GM12878 (cell line): Measurements from ENCODE around the gene USO1. TPM values are rescaled to one million over a fixed set of nuclear protein-coding genes. Genes with fewer than 3 reads are reported as not detected.

ENCODE experiments used
- ATAC-seq: fragments of 200-7000 bp; cut with Tn5 transposase; 3 replicates; pipeline ENCODE4 v1.9.1; 2020; ENCODE audit warnings: mild to moderate bottlenecking, moderate library complexity
- BruUV-seq: library from RNA; stranded (reverse); fragments of 400-500 nt; replicated peaks from 2 replicates; lab custom pipeline; 2021; lab: Mats Ljungman, UMichigan
- CTCF ChIA-PET: fragments of 300-600 bp; sonication (Branson Sonifier 250); formaldehyde crosslinking; extraction: SDS; loops from one replicate; lab custom pipeline; 2021; ENCODE audit warnings: inconsistent platforms; lab: Yijun Ruan, JAX
- POLR2A ChIA-PET: fragments of 350-600 bp; formaldehyde crosslinking; extraction: SDS; loops from one replicate; lab custom pipeline; 2021; ENCODE audit warnings: inconsistent platforms; lab: Charles Lee
- RAD21 ChIA-PET: fragments of 300-600 bp; sonication (Branson Sonifier 250); formaldehyde crosslinking; loops from one replicate; lab custom pipeline; 2023; ENCODE audit warnings: antibody characterized with exemption; ENCODE audit not compliant: unreplicated experiment; lab: Charles Lee
- SMC1A ChIA-PET: fragments of 300-600 bp; sonication (Branson Sonifier 250); formaldehyde crosslinking; loops from one replicate; lab custom pipeline; 2023; ENCODE audit not compliant: unreplicated experiment, uncharacterized antibody; lab: Charles Lee
- DNase-seq: peaks from one replicate; pipeline ENCODE4 v3.0.0-alpha.2; 2011; ENCODE audit warnings: low read depth, low spot score
- FAIRE-seq: peaks from 3 replicates; lab custom pipeline; 2011; peaks lifted over from hg19 to GRCh38; lab: Jason Lieb, UNC
- H2AFZ ChIP-seq: 2 replicates; pipeline ENCODE4 v1.6.0; 2011; ENCODE audit warnings: low read depth, low read length, control low read depth; ENCODE audit not compliant: control insufficient read depth
- H3K27ac ChIP-seq: 2 replicates; pipeline ENCODE4 v1.5.1; 2011; ENCODE audit warnings: control low read depth; ENCODE audit not compliant: control insufficient read depth, insufficient read depth
- H3K27me3 ChIP-seq, 2 experiments: replicated peaks in 1 of 2; 2 replicates each; pipeline versions ENCODE4 v1.6.0 to v1.6.1; 2011; ENCODE audit warnings: low read length in 1 of 2; ENCODE audit not compliant: control insufficient read depth in 2 of 2, insufficient read depth in 2 of 2
- H3K36me3 ChIP-seq, 2 experiments: 2 replicates each; pipeline ENCODE4 v1.5.1; 2011; ENCODE audit warnings: low read length in 1 of 2; ENCODE audit not compliant: control insufficient read depth in 2 of 2, insufficient read depth in 2 of 2
- H3K4me1 ChIP-seq: 2 replicates; pipeline ENCODE4 v1.6.1; 2011; ENCODE audit warnings: mild to moderate bottlenecking, low read length, moderate library complexity, mixed read lengths; ENCODE audit not compliant: control insufficient read depth, insufficient read depth
- H3K4me2 ChIP-seq: 2 replicates; pipeline ENCODE4 v1.6.0; 2011; ENCODE audit warnings: control low read depth; ENCODE audit not compliant: control insufficient read depth, insufficient read depth
- H3K4me3 ChIP-seq: fragments of 200-600 bp; sonication (generic); 2 replicates; pipeline ENCODE4 v1.5.1; 2016
- H3K79me2 ChIP-seq: 2 replicates; pipeline ENCODE4 v1.6.0; 2011; ENCODE audit warnings: low read length; ENCODE audit not compliant: control insufficient read depth, insufficient read depth
- H3K9ac ChIP-seq: 2 replicates; pipeline ENCODE4 v1.8.0; 2011; ENCODE audit warnings: low read length, control low read depth, mixed read lengths; ENCODE audit not compliant: control insufficient read depth, insufficient read depth
- H3K9me3 ChIP-seq: replicated peaks from 3 replicates; pipeline ENCODE4 v1.5.1; 2011; ENCODE audit warnings: mild to moderate bottlenecking, low read length; ENCODE audit not compliant: control insufficient read depth, insufficient read depth
- H4K20me1 ChIP-seq: 2 replicates; pipeline ENCODE4 v1.6.0; 2011; ENCODE audit not compliant: control insufficient read depth, insufficient read depth
- FOXM1 ChIP-seq: IDR thresholded peaks from 2 replicates; pipeline ENCODE4 v1.6.1; 2012; ENCODE audit warnings: low read depth, mild to moderate bottlenecking, inconsistent platforms, low read length, moderate library complexity
- GATAD2B ChIP-seq: fragments of 450-650 bp; conservative IDR thresholded peaks from 2 replicates; pipeline ENCODE4 v1.6.1; 2017; ENCODE audit warnings: low read depth, mild to moderate bottlenecking, moderate library complexity
- HDAC6 ChIP-seq: fragments of 200-600 bp; sonication (generic); IDR thresholded peaks from one replicate; pipeline ENCODE4 v1.8.0; 2017; ENCODE audit warnings: antibody characterized with exemption; ENCODE audit not compliant: unreplicated experiment
- MTA3 ChIP-seq: IDR thresholded peaks from 2 replicates; pipeline ENCODE4 v1.6.1; 2012; ENCODE audit warnings: low read length, inconsistent platforms, borderline replicate concordance
- NBN ChIP-seq: fragments of 450-650 bp; IDR thresholded peaks from 2 replicates; pipeline ENCODE4 v1.6.1; 2016
- NFYB ChIP-seq: IDR thresholded peaks from 2 replicates; pipeline ENCODE4 v1.6.1; 2011; ENCODE audit warnings: low read depth, mild to moderate bottlenecking, low read length, improper control_type of control experiment, moderate library complexity; ENCODE audit not compliant: insufficient read depth
- PAX5 ChIP-seq: IDR thresholded peaks from 2 replicates; pipeline ENCODE4 v1.6.1; 2011; ENCODE audit warnings: low read depth, low read length, borderline replicate concordance
- RBBP5 ChIP-seq: fragments of 200-600 bp; sonication (generic); conservative IDR thresholded peaks from 2 replicates; pipeline ENCODE4 v1.6.1; 2016
- SIN3A ChIP-seq: IDR thresholded peaks from 2 replicates; pipeline ENCODE4 v1.6.1; 2012; ENCODE audit warnings: low read depth, low read length, improper control_type of control experiment
- SIX5 ChIP-seq: IDR thresholded peaks from 2 replicates; pipeline ENCODE4 v1.6.1; 2011; ENCODE audit warnings: mild to moderate bottlenecking, low read depth, low read length, moderate library complexity; ENCODE audit not compliant: severe bottlenecking
- SMAD1 ChIP-seq: fragments of 450-650 bp; IDR thresholded peaks from 2 replicates; pipeline ENCODE4 v1.6.1; 2018; ENCODE audit warnings: mild to moderate bottlenecking, low read depth; ENCODE audit not compliant: partially characterized antibody
- SMC3 ChIP-seq: IDR thresholded peaks from 2 replicates; pipeline ENCODE4 v1.6.1; 2011; ENCODE audit warnings: low read length, improper control_type of control experiment, borderline replicate concordance
- ZNF384 ChIP-seq: IDR thresholded peaks from 2 replicates; pipeline ENCODE4 v1.6.1; 2012; ENCODE audit warnings: low read depth, mild to moderate bottlenecking, low read length, improper control_type of control experiment, borderline replicate concordance
- WGBS: methylation state at CpG from one replicate; pipeline ENCODE4 v1.1.6; 2016; ENCODE audit warnings: low lambda C conversion rate; ENCODE audit not compliant: insufficient replicate concordance, insufficient coverage; ENCODE audit errors: missing lambda C conversion rate; 5-methylcytosine and 5-hydroxymethylcytosine counted together
- in situ Hi-C: fragments of 300-500 bp; cut with MboI; formaldehyde crosslinking; loops from 9 replicates; pipeline ENCODE4 v1.14.3; 2018; ENCODE audit warnings: mixed read lengths
- intact Hi-C: fragments of 100-400 bp; cut with micrococcal nuclease; formaldehyde crosslinking; loops from one replicate; pipeline ENCODE4 v1.14.2; 2022; ENCODE audit not compliant: unreplicated experiment
- polyA plus RNA-seq, 11 experiments: library from polyadenylated mRNA; depleted of rRNA in 4 of 11; unstranded in 6 of 11; stranded (reverse) in 5 of 11; fragments of >200 nt; fragmentation: Nextera tagmentation in 4 of 11; fragmentation: Illumina TruSeq in 1 of 11; extraction: Ambion mirVana in 4 of 11; extraction: Trizol in 1 of 11; gene quantifications; 1 replicate in 1 of 11; 2 replicates in 10 of 11; pipeline versions ENCODE4 v1.2.1 to v1.2.3, GENCODE V29; 2011 to 2016; ENCODE audit warnings: inconsistent platforms in 2 of 11, missing spikeins in 2 of 11, low read depth in 1 of 11
- total RNA-seq, 4 experiments: library from RNA; depleted of rRNA in 3 of 4; stranded (reverse); fragments of >200 nt in 3 of 4; fragmentation: Illumina TruSeq in 1 of 4; extraction: Trizol in 1 of 4; gene quantifications; 2 replicates each; pipeline versions ENCODE4 v1.2.1 to v1.2.3, GENCODE V29; 2013 to 2021
- TF ChIP-seq, protein P1 (sequence below): IDR thresholded peaks from 2 replicates; pipeline ENCODE4 v1.6.1; 2011; ENCODE audit warnings: borderline replicate concordance, low read depth, mild to moderate bottlenecking, moderate library complexity, low read length; ENCODE audit not compliant: insufficient read depth, poor library complexity, severe bottlenecking
- TF ChIP-seq, protein P2 (sequence below): fragments of 450-650 bp; IDR thresholded peaks from 2 replicates; pipeline ENCODE4 v1.6.1; 2018; ENCODE audit warnings: borderline replicate concordance, mild to moderate bottlenecking; ENCODE audit not compliant: partially characterized antibody
- TF ChIP-seq, protein P3 (sequence below): IDR thresholded peaks from 2 replicates; pipeline ENCODE4 v1.6.1; 2012; ENCODE audit warnings: improper control_type of control experiment, low read depth, low read length; ENCODE audit not compliant: insufficient replicate concordance

Gene USO1
- total and polyA plus RNA-seq, 10 of the 15 experiments (the other 5 are each of a cell fraction or from before 2014, with no cell fraction given), result 19.4 to 79.7 (median 59.6) TPM

DNA sequence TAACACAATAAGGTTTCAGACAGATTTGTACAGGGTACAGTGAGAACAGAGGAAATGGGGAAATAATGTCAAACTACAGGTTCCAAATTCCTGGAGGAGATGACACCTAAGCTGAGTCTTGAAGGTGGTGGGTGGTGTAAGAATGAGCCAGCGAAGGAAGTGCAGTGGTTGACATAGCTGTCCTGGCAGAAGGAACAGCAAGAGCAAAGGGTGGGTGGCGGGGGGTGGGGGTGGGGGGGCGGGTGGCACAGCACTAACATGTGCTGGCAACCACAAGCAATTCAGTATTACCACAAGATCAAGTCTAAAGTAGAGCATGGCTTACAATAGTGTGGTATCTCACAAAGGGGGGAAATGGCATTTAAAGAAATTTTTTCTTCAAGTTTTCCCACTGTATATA, 38.0 kb upstream of the USO1 start:
- no peak for DNase-seq
- ChIA-PET SMC1A (no interaction called here), CTCF (no interaction called here)

More for the DNA sequence above, 38.0 kb upstream of the USO1 start:
- no peaks in the 10 kb centered on the region; the same call in 1 of the 2 replicates for H3K4me1 ChIP-seq
- no peak overlapping the region for H3K27ac ChIP-seq
- POLR2A ChIA-PET, result no interaction called here
- H3K27me3 ChIP-seq, result no peaks in the 10 kb centered on the region
- no peak overlapping the region for H3K9ac ChIP-seq
- TF ChIP-seq SIN3A, result no peak
- TF ChIP-seq GATAD2B, result no peak
- TF ChIP-seq RBBP5, result no peak
- no peak for TF ChIP-seq MTA3
- TF ChIP-seq, protein P1, sequence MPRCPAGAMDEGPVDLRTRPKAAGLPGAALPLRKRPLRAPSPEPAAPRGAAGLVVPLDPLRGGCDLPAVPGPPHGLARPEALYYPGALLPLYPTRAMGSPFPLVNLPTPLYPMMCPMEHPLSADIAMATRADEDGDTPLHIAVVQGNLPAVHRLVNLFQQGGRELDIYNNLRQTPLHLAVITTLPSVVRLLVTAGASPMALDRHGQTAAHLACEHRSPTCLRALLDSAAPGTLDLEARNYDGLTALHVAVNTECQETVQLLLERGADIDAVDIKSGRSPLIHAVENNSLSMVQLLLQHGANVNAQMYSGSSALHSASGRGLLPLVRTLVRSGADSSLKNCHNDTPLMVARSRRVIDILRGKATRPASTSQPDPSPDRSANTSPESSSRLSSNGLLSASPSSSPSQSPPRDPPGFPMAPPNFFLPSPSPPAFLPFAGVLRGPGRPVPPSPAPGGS, result no peak
- TF ChIP-seq ZNF384, result no peak
- TF ChIP-seq, protein P2, sequence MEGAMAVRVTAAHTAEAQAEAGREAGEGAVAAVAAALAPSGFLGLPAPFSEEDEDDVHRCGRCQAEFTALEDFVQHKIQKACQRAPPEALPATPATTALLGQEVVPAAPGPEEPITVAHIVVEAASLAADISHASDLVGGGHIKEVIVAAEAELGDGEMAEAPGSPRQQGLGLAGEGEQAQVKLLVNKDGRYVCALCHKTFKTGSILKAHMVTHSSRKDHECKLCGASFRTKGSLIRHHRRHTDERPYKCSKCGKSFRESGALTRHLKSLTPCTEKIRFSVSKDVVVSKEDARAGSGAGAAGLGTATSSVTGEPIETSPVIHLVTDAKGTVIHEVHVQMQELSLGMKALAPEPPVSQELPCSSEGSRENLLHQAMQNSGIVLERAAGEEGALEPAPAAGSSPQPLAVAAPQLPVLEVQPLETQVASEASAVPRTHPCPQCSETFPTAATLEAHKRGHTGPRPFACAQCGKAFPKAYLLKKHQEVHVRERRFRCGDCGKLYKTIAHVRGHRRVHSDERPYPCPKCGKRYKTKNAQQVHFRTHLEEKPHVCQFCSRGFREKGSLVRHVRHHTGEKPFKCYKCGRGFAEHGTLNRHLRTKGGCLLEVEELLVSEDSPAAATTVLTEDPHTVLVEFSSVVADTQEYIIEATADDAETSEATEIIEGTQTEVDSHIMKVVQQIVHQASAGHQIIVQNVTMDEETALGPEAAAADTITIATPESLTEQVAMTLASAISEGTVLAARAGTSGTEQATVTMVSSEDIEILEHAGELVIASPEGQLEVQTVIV, result no peak
- no peak for TF ChIP-seq SIX5
- no peak for TF ChIP-seq PAX5
- TF ChIP-seq, protein P3, sequence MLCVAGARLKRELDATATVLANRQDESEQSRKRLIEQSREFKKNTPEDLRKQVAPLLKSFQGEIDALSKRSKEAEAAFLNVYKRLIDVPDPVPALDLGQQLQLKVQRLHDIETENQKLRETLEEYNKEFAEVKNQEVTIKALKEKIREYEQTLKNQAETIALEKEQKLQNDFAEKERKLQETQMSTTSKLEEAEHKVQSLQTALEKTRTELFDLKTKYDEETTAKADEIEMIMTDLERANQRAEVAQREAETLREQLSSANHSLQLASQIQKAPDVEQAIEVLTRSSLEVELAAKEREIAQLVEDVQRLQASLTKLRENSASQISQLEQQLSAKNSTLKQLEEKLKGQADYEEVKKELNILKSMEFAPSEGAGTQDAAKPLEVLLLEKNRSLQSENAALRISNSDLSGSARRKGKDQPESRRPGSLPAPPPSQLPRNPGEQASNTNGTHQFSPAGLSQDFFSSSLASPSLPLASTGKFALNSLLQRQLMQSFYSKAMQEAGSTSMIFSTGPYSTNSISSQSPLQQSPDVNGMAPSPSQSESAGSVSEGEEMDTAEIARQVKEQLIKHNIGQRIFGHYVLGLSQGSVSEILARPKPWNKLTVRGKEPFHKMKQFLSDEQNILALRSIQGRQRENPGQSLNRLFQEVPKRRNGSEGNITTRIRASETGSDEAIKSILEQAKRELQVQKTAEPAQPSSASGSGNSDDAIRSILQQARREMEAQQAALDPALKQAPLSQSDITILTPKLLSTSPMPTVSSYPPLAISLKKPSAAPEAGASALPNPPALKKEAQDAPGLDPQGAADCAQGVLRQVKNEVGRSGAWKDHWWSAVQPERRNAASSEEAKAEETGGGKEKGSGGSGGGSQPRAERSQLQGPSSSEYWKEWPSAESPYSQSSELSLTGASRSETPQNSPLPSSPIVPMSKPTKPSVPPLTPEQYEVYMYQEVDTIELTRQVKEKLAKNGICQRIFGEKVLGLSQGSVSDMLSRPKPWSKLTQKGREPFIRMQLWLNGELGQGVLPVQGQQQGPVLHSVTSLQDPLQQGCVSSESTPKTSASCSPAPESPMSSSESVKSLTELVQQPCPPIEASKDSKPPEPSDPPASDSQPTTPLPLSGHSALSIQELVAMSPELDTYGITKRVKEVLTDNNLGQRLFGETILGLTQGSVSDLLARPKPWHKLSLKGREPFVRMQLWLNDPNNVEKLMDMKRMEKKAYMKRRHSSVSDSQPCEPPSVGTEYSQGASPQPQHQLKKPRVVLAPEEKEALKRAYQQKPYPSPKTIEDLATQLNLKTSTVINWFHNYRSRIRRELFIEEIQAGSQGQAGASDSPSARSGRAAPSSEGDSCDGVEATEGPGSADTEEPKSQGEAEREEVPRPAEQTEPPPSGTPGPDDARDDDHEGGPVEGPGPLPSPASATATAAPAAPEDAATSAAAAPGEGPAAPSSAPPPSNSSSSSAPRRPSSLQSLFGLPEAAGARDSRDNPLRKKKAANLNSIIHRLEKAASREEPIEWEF, result no peak
- TF ChIP-seq FOXM1, result no peak
- TF ChIP-seq SMC3, result no peak
- no peak for TF ChIP-seq NBN
- no peak for TF ChIP-seq NFYB
- TF ChIP-seq HDAC6, result no peak
- no peak for TF ChIP-seq SMAD1
- TF ChIP-seq, all 136 proteins: peak for 0
- no peak overlapping the region for H2AFZ ChIP-seq
- no peaks in the 10 kb centered on the region for H3K79me2 ChIP-seq
- BruUV-seq, result no TSS peak
- H3K4me3 ChIP-seq, result no peak overlapping the region
- RAD21 ChIA-PET, result no interaction called here
- FAIRE-seq (no peak), ATAC-seq (no peak)
- in situ Hi-C loops (no loop called here), intact Hi-C loops (no loop called here)
- 47% methylated on average over 3 of the region's 3 CpGs for WGBS
- H3K9me3 ChIP-seq, result no peaks in the 10 kb centered on the region
- no peaks in the 10 kb centered on the region for H3K36me3 ChIP-seq
- no peaks in the 10 kb centered on the region for H4K20me1 ChIP-seq
- H3K4me2 ChIP-seq, result no peak overlapping the region
